Measurements from ENCODE around the gene KCNE5.
"Not testable (repeated sequence)": the region's sequence is repeated elsewhere in the genome, so short reads cannot be mapped to it uniquely, and the experiment has no call there.

KCNE5 gene

GRCh38 chrX:109656774-109657173 lies 31.8 kb upstream of the KCNE5 start:
- H3K4me1 ChIP-seq: no peaks in the 10 kb centered on the region
- no peak overlapping the region for H3K4me3 ChIP-seq (ENCODE audit: low read depth, low read length)
- DNase-seq: no peak
- peaks cover 3% of the 10 kb centered on the region; the same call in 1 of the 2 replicates for H3K36me3 ChIP-seq
- no peak for TF ChIP-seq CTCF (IDR thresholded peaks at IDR 0.05; ENCODE audit: low read depth, low read length)
- no peaks in the 10 kb centered on the region for H3K27me3 ChIP-seq
- no peaks in the 10 kb centered on the region for H3K9me3 ChIP-seq

- no peak for DNase-seq
- Histone ChIP-seq H3K27me3 (no peaks in the 10 kb centered on the region), H3K4me3 (ENCODE audit: low read depth, low read length) (no peak overlapping the region), H3K9me3 (no peaks in the 10 kb centered on the region), H3K4me1 (no peaks in the 10 kb centered on the region), H3K36me3 (peaks cover 3% of the 10 kb centered on the region; the same call in 1 of the 2 replicates)
- no peak for TF ChIP-seq CTCF (IDR thresholded peaks at IDR 0.05; ENCODE audit: low read depth, low read length)
These were observed 30.7 kb upstream of the KCNE5 start for GRCh38 chrX:109655502-109656201.

DNA sequence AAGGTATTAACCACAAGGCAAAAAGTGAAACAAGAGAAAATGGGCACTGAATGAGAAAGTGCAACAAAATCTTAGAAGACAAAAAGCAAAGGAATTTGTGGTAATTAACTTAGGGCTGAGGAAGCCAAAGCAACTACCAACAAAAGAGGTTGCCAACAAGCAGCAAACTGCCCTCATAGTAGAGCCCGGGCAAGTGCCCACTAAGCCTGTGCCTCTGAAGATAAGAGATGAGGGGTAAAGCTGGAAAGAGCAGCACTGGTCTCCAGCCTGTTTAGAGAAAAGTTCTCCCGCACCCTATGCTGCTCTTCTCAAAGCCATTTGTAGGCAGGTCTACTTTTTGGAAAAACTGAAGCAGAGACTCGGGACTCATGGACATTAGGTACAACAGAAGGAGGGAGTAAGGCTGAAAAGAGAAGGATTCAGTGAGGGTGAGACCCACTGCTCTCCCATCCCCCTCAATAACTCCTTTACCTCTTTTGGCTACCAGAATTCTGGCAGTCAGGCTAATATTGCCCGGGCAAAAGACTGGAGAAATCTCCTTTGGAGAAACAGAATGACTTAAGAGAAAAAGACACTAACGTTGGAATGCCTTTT lies 29.6 kb upstream of the KCNE5 start:
- no peak for TF ChIP-seq CTCF (IDR thresholded peaks at IDR 0.05; ENCODE audit: low read depth, low read length)
- H3K4me1 ChIP-seq: no peaks in the 10 kb centered on the region

DNA sequence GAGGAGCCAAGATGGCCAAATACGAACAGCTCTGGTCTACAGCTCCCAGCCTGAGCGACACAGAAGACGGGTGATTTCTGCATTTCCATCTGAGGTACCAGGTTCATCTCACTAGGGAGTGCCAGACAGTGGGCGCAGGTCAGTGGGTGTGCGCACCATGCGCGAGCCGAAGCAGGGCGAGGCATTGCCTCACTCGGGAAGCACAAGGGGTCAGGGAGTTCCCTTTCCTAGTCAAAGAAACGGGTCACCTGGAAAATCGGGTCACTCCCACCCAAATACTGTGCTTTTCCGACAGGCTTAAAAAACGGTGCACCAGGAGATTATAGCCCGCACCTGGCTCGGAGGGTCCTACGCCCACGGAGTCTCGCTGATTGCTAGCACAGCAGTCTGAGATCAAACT lies 19.7 kb upstream of the KCNE5 start:
- H3K4me1 ChIP-seq; H3K9me3 ChIP-seq; DNase-seq; H3K4me3 ChIP-seq (ENCODE audit: low read depth, low read length); H3K27me3 ChIP-seq; H3K36me3 ChIP-seq: not testable (repeated sequence)

More for the DNA sequence above, 29.6 kb upstream of the KCNE5 start:
- Histone ChIP-seq H3K27me3 (no peaks in the 10 kb centered on the region), H3K9me3 (no peaks in the 10 kb centered on the region), H3K36me3 (peaks cover 3% of the 10 kb centered on the region; the same call in 1 of the 2 replicates), H3K4me3 (ENCODE audit: low read depth, low read length) (no peak overlapping the region)
- DNase-seq: no peak

DNA sequence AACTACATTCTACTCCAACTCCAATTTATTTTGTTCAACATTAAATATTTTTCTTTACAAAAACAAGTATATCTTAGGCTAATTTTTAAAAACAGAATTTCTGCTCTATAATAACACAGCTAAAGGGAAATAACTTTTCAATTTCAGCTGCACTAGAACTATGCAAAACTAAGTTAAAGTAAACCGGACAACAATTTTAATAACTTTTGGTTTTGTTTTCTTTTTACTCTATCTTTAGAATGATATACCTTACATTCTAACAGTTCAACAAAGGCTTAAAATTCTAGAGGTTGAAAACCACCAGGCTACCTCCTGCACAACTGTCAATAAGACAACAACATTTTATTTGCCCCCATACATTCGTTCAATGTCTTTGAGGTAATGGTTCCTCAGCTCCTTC lies 18.7 kb upstream of the KCNE5 start:
- H3K27me3 ChIP-seq: no peaks in the 10 kb centered on the region
- H3K9me3 ChIP-seq: no peaks in the 10 kb centered on the region
- no peak for DNase-seq
- no peaks in the 10 kb centered on the region for H3K4me1 ChIP-seq
- no peak overlapping the region for H3K4me3 ChIP-seq (ENCODE audit: low read depth, low read length)
- H3K36me3 ChIP-seq: no peaks in the 10 kb centered on the region
- no peak for TF ChIP-seq CTCF (IDR thresholded peaks at IDR 0.05; ENCODE audit: low read depth, low read length)

GRCh38 chrX:109638158-109638557 lies 13.2 kb upstream of the KCNE5 start:
- no peaks in the 10 kb centered on the region for H3K4me1 ChIP-seq
- no peak for TF ChIP-seq CTCF (IDR thresholded peaks at IDR 0.05; ENCODE audit: low read depth, low read length)
- no peaks in the 10 kb centered on the region for H3K36me3 ChIP-seq
- no peaks in the 10 kb centered on the region for H3K9me3 ChIP-seq
- no peak overlapping the region for H3K4me3 ChIP-seq (ENCODE audit: low read depth, low read length)
- no peak for DNase-seq
- H3K27me3 ChIP-seq: no peaks in the 10 kb centered on the region

- H3K9me3 ChIP-seq; H3K4me1 ChIP-seq; H3K27me3 ChIP-seq; DNase-seq; H3K4me3 ChIP-seq (ENCODE audit: low read depth, low read length); H3K36me3 ChIP-seq: not testable (repeated sequence)
These were observed 12.5 kb upstream of the KCNE5 start for GRCh38 chrX:109637477-109637876.

Measured in BE2C (cell line).